Right hindlimb (tissue), 1 donor: Measurements from ENCODE around the gene LDB3.
A peak's percentile ranks its signal among the peaks of the same experiment; 100 is the strongest.
"Not testable (repeated sequence)": the region's sequence is repeated elsewhere in the genome, so short reads cannot be mapped to it uniquely, and the experiment has no call there.

Experiments used
- DNase-seq: peaks from one replicate; pipeline ENCODE4 v3.0.0-alpha.2; 2018

Gene LDB3

DNA sequence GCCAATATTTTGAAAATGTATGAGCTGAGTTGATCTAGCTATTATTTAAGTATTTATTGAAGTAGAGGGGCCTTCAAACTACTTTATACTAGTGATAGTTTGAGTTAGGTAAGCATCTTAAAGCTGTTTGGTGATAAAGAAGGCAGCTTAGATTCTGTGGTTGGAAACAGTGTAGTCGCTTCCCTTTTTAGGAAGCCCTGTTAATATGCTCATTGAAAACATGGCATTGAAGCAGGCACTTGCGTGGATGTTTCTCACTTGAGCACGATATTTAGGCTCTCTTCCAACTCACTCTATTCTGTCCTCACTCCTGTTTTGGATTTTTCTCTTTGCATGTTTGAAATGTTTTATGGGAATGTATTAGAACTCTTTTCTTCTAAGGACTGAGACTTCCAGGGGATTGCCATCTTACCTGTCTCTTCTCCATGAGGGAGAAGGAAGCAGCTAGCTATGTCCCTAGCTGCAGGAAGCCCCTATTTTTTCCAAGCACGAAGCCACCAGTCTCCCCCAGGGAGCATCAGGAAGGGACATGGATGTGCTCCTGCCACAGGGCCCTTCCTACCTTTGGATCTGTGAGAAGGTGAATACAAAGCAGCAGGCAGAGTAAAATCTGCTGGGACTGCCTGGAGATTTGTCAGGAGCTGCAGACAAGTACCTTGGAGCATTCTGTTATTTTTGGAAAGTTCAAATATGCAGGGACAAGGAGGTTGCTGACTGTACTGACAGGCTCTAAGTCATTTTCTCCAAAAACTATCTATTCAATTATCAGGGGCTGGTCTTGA lies 66.1 kb downstream of the LDB3 start:
- no peak for DNase-seq

DNA sequence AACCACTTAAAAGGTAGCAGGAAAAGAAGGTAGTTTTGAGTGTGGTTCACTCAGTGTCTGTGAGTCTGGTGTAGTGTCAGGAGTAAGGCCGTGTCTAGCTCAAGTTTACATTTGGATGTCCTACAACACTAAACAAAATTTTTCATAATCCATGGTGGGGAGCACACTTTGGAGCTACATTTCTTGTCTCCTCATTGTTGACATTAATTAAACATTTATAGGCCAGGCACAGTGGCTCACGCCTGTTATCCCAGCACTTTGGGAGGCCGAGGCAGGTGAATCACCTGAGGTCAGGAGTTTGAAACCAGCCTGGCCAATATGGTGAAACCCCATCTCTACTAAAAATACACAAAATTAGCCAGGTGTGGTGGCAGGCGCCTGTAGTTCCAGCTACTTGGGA lies 67.0 kb downstream of the LDB3 start:
- not testable (repeated sequence) for DNase-seq

- no peak for DNase-seq
Measured at GRCh38 chr10:86742230-86742629, 73.9 kb downstream of the LDB3 start.

GRCh38 chr10:86744067-86744725 lies 75.9 kb downstream of the LDB3 start:
- no peak for DNase-seq

- no peak for DNase-seq
Measured at GRCh38 chr10:86747796-86748581, 79.7 kb downstream of the LDB3 start.

- DNase-seq: no peak
Measured at GRCh38 chr10:86749854-86750253, 81.5 kb downstream of the LDB3 start.

GRCh38 chr10:86751477-86751876 lies 83.2 kb downstream of the LDB3 start:
- DNase-seq: no peak

DNA sequence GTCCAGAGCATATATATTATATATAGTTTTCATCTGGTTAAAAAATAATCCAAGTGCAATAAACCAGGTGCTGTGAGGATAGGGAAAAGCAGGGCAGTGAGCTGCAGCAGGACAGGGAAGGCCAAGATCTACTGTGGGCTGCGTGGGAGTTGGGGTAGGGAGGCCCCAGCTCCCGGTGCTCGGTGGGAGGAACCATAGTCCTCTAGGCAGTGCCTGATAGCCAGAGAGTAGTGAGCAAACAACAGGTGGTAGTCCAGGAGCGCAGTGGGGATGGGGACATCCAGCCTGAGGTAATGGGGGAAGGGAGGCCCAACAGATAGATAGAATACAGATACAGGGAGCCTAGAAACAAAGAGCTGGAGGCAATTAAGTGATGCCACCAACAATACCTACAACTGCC lies 84.0 kb downstream of the LDB3 start:
- no peak for DNase-seq

GRCh38 chr10:86753051-86753450 lies 84.7 kb downstream of the LDB3 start:
- no peak for DNase-seq

DNA sequence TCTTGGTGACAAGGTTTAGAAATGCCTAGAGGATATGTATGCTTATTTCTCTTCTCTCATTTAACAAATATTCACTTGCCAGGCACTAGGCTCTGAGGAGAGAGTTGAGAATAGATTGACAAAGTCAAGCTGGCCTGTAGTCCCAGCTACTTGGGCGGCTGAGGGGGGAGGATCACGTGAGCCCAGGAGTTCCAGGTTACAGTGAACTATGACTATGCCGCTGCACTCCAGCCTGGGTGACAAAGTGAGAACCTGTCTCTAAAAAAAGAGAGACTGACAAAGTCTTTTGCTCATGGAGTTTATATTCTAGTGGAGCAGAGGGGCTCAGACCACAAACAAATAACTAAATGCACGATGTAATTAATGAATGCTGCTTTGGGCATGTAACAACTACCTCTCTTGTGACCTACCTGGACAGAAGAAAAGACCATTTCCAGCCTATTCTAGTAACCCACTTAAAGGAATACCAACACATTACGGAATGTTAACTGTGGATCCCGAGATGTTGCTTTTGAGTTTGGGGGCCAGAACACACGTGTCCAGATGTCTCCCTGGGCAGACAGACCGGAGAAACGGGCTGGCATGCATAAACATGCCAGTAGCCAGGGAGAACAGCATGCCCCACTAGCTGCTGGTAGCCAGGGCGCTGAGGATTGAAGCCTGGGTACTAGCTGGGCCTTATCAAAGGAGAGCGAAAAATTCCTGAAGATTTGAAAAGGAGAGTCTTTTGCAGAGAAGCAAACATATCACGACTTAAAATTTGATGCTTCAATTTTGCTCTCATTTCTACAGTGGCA lies 85.5 kb downstream of the LDB3 start:
- DNase-seq: no peak

- no peak for DNase-seq
Measured at GRCh38 chr10:86755454-86755739, 87.1 kb downstream of the LDB3 start.

DNA sequence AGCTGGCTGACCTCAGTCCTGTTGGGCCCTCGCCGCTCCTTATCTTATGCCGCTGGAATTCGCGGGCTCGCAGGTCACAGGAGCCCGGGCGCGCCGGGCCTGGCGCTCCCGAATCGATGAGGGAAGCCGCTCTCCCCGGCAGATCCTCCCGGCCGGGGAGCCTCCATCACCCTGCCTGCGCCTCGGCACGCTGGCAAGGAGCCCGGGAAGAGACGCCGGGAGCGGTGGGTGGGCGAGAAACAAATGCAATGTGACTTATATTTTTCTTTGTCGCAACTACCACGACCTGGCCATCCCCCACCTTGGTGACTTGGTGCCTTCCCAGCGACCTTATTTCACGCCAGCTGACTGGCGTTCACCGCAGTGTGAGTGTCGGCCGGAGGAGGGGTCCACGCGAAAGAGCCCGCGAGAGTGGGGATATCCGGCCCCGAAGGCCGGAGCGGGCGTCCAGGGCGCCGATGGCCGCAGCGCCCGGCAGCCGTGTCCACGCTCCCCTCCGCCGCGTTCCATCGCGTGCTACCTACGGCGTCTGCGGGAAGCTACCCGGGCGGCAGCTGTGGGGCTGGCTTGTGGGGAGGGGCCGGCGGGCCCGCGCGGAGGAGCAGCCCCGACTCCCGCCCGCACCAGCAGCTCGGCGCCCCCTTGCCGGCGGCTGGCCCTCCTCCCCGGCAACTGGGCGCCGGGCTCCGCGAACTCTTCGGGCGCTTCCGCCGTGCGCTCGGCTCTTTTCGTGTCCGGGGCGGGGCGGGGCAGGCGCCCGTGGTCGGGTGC lies 87.6 kb downstream of the LDB3 start:
- peak; percentile 86 for DNase-seq

- DNase-seq: peak; percentile 97
Measured at GRCh38 chr10:86756511-86757112, 88.3 kb downstream of the LDB3 start, which contains the start of gene BMPR1A. TSS of gene BMPR1A (plus strand) at chr10:86756619. CDS start at chr10:86876019, 119,400 bp downstream.

- peak; percentile 82 for DNase-seq
Measured at GRCh38 chr10:86757113-86757972, 89.0 kb downstream of the LDB3 start.

DNA sequence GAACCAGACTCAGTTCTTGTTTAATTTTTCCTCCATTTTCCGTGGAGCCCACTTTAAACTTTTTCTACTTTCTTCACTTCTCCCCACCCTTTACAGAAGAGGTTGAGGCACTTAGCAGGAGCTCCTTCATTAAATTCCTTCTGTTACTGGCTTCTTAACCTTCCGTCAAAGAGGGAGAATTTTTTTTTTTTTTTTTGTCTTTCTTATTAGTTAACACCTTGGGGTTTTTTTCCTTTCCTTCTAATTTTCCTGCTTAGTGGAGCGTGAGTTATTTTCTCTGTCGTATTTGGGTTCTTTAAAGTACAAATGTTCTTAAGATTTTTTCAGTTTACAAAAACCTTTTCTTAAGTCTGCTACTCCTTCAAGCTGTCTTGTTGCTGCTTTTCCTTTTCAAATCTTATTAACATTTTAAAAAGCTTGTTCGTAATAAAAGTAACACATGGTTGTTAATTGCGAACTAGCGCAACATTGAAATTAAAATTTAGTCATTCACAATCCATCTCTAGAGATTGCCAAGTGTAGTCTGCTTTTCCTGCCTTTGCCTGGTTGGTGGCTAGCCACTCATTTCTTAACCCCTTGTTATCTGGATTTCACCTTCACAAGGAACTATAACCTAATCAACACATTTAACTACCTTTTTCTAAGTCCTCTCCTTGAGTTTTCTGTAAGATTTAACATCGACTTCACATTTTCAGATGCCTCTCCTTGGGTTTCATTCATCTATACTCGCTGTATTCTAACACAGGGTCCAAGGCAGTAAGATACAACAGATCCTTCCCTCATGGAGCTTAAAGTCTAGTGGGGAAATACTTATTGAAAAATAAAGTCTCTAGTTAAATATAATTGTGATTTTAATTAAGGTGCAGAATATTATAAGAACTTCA lies 90.1 kb downstream of the LDB3 start:
- no peak for DNase-seq

- no peak for DNase-seq
Measured at GRCh38 chr10:86759073-86759672, 90.9 kb downstream of the LDB3 start.

DNA sequence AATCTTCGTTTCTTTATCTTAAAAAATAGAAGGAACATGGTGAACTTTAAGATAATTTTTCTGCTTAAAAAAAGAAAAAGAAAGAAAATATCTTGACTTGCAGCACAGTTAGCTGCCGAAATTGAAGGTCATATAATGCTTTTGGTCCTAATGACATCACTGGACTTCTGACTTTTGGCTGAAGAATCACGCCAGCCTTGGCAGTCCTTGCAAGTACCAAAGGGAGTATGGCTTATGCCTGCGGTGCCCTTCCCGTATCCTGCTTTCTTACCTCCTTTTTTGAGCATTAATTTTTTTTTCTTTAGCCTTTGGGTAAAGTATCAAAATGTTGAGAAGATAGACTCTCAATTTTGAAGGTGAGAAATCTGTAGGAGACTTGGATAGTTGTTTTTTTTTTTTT lies 95.1 kb downstream of the LDB3 start:
- no peak for DNase-seq

DNA sequence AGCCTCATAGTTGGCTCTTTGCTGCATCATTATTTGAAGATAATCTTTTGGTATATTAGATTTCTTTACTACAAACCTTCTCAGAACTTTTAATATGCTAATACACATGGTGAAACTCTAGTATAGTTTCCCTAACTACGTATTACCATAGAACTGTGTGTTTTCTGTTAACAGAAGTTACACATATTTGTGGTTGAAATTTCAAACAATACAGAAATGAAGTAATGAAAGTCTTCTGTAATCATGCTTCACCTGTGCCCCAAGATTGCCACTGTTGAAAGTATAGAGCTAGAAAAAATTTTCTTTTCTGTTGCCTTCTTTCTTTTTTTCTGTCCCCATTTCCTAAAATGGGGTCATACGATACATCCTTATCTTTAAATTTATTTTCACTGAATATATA lies 97.2 kb downstream of the LDB3 start:
- DNase-seq: no peak

- DNase-seq: no peak
Measured at GRCh38 chr10:86768412-86769062, 100.2 kb downstream of the LDB3 start.
